Measurements from ENCODE around the gene CDH18.

CDH18 gene

GRCh38 chr5:19806756-19807155 lies 181.2 kb downstream of the CDH18 start:
- Histone ChIP-seq H3K27me3 (ENCODE audit: insufficient read depth, poor library complexity, severe bottlenecking) (no peaks in the 10 kb centered on the region), H3K4me3 (replicated peaks; ENCODE audit: insufficient read depth, low read length) (no peak overlapping the region), H3K27ac (replicated peaks) (no peak overlapping the region)
- TF ChIP-seq CTCF (IDR thresholded peaks at IDR 0.05; ENCODE audit: insufficient read depth, low read length) (no peak), GABPA (IDR thresholded peaks at IDR 0.05; ENCODE audit: low read depth) (no peak)
- DNase-seq (ENCODE audit: low read depth in 1 of 2, low spot score in 1 of 2) = no peak

DNA sequence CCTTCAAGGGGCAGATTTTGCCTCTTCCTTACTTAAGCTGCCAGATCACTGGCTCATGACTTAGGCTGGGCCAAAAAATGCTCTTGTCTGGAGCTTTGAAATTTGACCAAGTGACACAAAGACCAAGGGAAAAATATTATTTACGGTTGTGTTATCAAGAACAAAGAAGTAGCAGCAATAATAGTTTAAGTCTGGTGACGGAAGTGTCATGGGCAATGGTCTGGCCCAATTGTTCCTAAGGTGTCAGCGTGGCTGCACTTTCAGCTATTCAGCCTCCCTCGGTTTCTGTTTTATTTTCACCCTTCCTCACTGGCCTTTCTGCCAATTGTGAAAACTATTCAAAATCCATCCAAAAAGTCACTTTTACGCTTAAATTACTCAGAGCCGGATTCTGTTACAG lies 185.3 kb downstream of the CDH18 start:
- H3K27ac ChIP-seq (replicated peaks) = no peak overlapping the region
- no peak overlapping the region for H3K4me3 ChIP-seq (replicated peaks; ENCODE audit: insufficient read depth, low read length)
- no peak for DNase-seq (ENCODE audit: low read depth in 1 of 2, low spot score in 1 of 2)
- H3K27me3 ChIP-seq (ENCODE audit: insufficient read depth, poor library complexity, severe bottlenecking) = no peaks in the 10 kb centered on the region
- TF ChIP-seq SPI1 (IDR thresholded peaks at IDR 0.05; ENCODE audit: borderline replicate concordance, low read depth) = no peak
- TF ChIP-seq, protein P1, sequence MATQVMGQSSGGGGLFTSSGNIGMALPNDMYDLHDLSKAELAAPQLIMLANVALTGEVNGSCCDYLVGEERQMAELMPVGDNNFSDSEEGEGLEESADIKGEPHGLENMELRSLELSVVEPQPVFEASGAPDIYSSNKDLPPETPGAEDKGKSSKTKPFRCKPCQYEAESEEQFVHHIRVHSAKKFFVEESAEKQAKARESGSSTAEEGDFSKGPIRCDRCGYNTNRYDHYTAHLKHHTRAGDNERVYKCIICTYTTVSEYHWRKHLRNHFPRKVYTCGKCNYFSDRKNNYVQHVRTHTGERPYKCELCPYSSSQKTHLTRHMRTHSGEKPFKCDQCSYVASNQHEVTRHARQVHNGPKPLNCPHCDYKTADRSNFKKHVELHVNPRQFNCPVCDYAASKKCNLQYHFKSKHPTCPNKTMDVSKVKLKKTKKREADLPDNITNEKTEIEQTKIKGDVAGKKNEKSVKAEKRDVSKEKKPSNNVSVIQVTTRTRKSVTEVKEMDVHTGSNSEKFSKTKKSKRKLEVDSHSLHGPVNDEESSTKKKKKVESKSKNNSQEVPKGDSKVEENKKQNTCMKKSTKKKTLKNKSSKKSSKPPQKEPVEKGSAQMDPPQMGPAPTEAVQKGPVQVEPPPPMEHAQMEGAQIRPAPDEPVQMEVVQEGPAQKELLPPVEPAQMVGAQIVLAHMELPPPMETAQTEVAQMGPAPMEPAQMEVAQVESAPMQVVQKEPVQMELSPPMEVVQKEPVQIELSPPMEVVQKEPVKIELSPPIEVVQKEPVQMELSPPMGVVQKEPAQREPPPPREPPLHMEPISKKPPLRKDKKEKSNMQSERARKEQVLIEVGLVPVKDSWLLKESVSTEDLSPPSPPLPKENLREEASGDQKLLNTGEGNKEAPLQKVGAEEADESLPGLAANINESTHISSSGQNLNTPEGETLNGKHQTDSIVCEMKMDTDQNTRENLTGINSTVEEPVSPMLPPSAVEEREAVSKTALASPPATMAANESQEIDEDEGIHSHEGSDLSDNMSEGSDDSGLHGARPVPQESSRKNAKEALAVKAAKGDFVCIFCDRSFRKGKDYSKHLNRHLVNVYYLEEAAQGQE (IDR thresholded peaks at IDR 0.05; ENCODE audit: insufficient replicate concordance, low read depth) = no peak
- no peak for TF ChIP-seq POLR2AphosphoS5 (IDR thresholded peaks at IDR 0.05; ENCODE audit: low read depth)
- TF ChIP-seq GABPA (IDR thresholded peaks at IDR 0.05; ENCODE audit: low read depth) = no peak
- TF ChIP-seq CTCF (IDR thresholded peaks at IDR 0.05; ENCODE audit: insufficient read depth, low read length) = no peak

GRCh38 chr5:19795218-19795617 lies 192.8 kb downstream of the CDH18 start:
- no peak for TF ChIP-seq SPI1 (IDR thresholded peaks at IDR 0.05; ENCODE audit: borderline replicate concordance, low read depth)
- no peak for TF ChIP-seq CTCF (IDR thresholded peaks at IDR 0.05; ENCODE audit: insufficient read depth, low read length)
- TF ChIP-seq GABPA (IDR thresholded peaks at IDR 0.05; ENCODE audit: low read depth) = no peak
- TF ChIP-seq POLR2AphosphoS5 (IDR thresholded peaks at IDR 0.05; ENCODE audit: low read depth) = no peak
- TF ChIP-seq, protein P1 (IDR thresholded peaks at IDR 0.05; ENCODE audit: insufficient replicate concordance, low read depth) = no peak
- Histone ChIP-seq H3K27me3 (ENCODE audit: insufficient read depth, poor library complexity, severe bottlenecking) (no peaks in the 10 kb centered on the region), H3K4me3 (replicated peaks; ENCODE audit: insufficient read depth, low read length) (no peak overlapping the region), H3K27ac (replicated peaks) (no peak overlapping the region)
- no peak for DNase-seq (ENCODE audit: low read depth in 1 of 2, low spot score in 1 of 2)

- TF ChIP-seq CTCF (IDR thresholded peaks at IDR 0.05; ENCODE audit: insufficient read depth, low read length) (no peak), GABPA (IDR thresholded peaks at IDR 0.05; ENCODE audit: low read depth) (no peak)
- Histone ChIP-seq H3K4me3 (replicated peaks; ENCODE audit: insufficient read depth, low read length) (no peak overlapping the region), H3K27me3 (ENCODE audit: insufficient read depth, poor library complexity, severe bottlenecking) (no peaks in the 10 kb centered on the region), H3K27ac (replicated peaks) (no peak overlapping the region)
- no peak for DNase-seq (ENCODE audit: low read depth in 1 of 2, low spot score in 1 of 2)
Observed at GRCh38 chr5:19790829-19791466, 197.1 kb downstream of the CDH18 start.

Data from HL-60 (cell line).